ENCODE data around the gene LRMDA.

Gene LRMDA

GRCh38 chr10:76091926-76092325 is 660.5 kb downstream of the LRMDA start:
- Histone ChIP-seq H3K27ac (no peak overlapping the region), H3K36me3 (no peaks in the 10 kb centered on the region), H3K27me3 (ENCODE audit: insufficient read depth, low read depth, severe bottlenecking) (no peaks in the 10 kb centered on the region), H3K4me3 (ENCODE audit: low read depth, low read length) (no peak overlapping the region), H3K9me3 (ENCODE audit: severe bottlenecking) (no peaks in the 10 kb centered on the region)
- DNase-seq: no peak
- no peak for TF ChIP-seq CTCF (IDR thresholded peaks at IDR 0.05; ENCODE audit: low read depth, low read length)

- no peaks in the 10 kb centered on the region for H3K36me3 ChIP-seq
- H3K27me3 ChIP-seq (ENCODE audit: insufficient read depth, low read depth, severe bottlenecking): no peaks in the 10 kb centered on the region
- H3K4me3 ChIP-seq (ENCODE audit: low read depth, low read length): no peak overlapping the region
- H3K9me3 ChIP-seq (ENCODE audit: severe bottlenecking): no peaks in the 10 kb centered on the region
- no peak overlapping the region for H3K27ac ChIP-seq
- DNase-seq: no peak
- no peak for TF ChIP-seq CTCF (IDR thresholded peaks at IDR 0.05; ENCODE audit: low read depth, low read length)
These were observed 675.2 kb downstream of the LRMDA start for GRCh38 chr10:76106611-76107010.

GRCh38 chr10:76108563-76109359 is 677.3 kb downstream of the LRMDA start:
- H3K9me3 ChIP-seq (ENCODE audit: severe bottlenecking): no peaks in the 10 kb centered on the region
- DNase-seq: no peak
- TF ChIP-seq CTCF (IDR thresholded peaks at IDR 0.05; ENCODE audit: low read depth, low read length): no peak
- no peaks in the 10 kb centered on the region for H3K36me3 ChIP-seq
- H3K4me3 ChIP-seq (ENCODE audit: low read depth, low read length): no peak overlapping the region
- H3K27me3 ChIP-seq (ENCODE audit: insufficient read depth, low read depth, severe bottlenecking): no peaks in the 10 kb centered on the region
- H3K27ac ChIP-seq: no peak overlapping the region

- no peaks in the 10 kb centered on the region for H3K36me3 ChIP-seq
- no peak for TF ChIP-seq CTCF (IDR thresholded peaks at IDR 0.05; ENCODE audit: low read depth, low read length)
- DNase-seq: no peak
- H3K4me3 ChIP-seq (ENCODE audit: low read depth, low read length): peak overlapping the region; percentile 61; the same call in 1 of the 2 replicates
- H3K9me3 ChIP-seq (ENCODE audit: severe bottlenecking): no peaks in the 10 kb centered on the region
- no peaks in the 10 kb centered on the region for H3K27me3 ChIP-seq (ENCODE audit: insufficient read depth, low read depth, severe bottlenecking)
- no peak overlapping the region for H3K27ac ChIP-seq
These were observed 680.0 kb downstream of the LRMDA start for GRCh38 chr10:76111404-76111803.

GRCh38 chr10:76111986-76112825 is 680.8 kb downstream of the LRMDA start:
- no peak for TF ChIP-seq CTCF (IDR thresholded peaks at IDR 0.05; ENCODE audit: low read depth, low read length)
- Histone ChIP-seq H3K9me3 (ENCODE audit: severe bottlenecking) (no peaks in the 10 kb centered on the region), H3K27ac (peak overlapping the region; percentile 61), H3K27me3 (ENCODE audit: insufficient read depth, low read depth, severe bottlenecking) (no peaks in the 10 kb centered on the region), H3K4me3 (ENCODE audit: low read depth, low read length) (peak overlapping the region; percentile 61), H3K36me3 (no peaks in the 10 kb centered on the region)
- DNase-seq: peak; percentile 54

All from WERI-Rb-1 (cell line).